ENCODE measurements around the gene TFAP2D. TPM values are rescaled to one million over a fixed set of nuclear protein-coding genes. Genes with fewer than 3 reads are reported as not detected.

TFAP2D gene
- total and polyA plus RNA-seq, 10 donors, result not detected

- Histone ChIP-seq H3K4me3 (no peak overlapping the region), H3K27ac (no peak overlapping the region), H3K4me1 (no peaks in the 10 kb centered on the region), H3K36me3 (no peaks in the 10 kb centered on the region), H3K9me3 (peaks cover 0 to 15% (median 0%) of the 10 kb centered on the region in 8 donors), H3K27me3 (replicated peaks in 1 of 7) (peaks cover 0 to 96% (median 31%) of the 10 kb centered on the region in 7 donors)
- WGBS, 5 donors, result 9 to 22% (median 18%) methylated on average over 2 of the region's 2 CpGs
- intact Hi-C loops (cut with DNase I; ENCODE audit: low total_unique reads), result no loop called here
- DNase-seq, result no peak
- no peak for TF ChIP-seq POLR2AphosphoS5 (IDR thresholded peaks at IDR 0.05)
- no peak for TF ChIP-seq CTCF (IDR thresholded peaks at IDR 0.05 in 8 of 11, conservative IDR thresholded peaks at IDR 0.05 in 3 of 11)
- no peak for TF ChIP-seq POLR2A (IDR thresholded peaks at IDR 0.05)
These were observed 5.2 kb downstream of the TFAP2D start for GRCh38 chr6:50718566-50718965.

GRCh38 chr6:50720623-50721022 is 7.3 kb downstream of the TFAP2D start:
- H3K9me3 ChIP-seq, result peaks cover 0 to 18% (median 0%) of the 10 kb centered on the region in 8 donors
- no peak overlapping the region for H3K4me3 ChIP-seq
- WGBS, 5 donors, result 6 to 16% (median 7%) methylated on average over 10 of the region's 10 CpGs
- peaks cover 0 to 96% (median 29%) of the 10 kb centered on the region in 7 donors for H3K27me3 ChIP-seq (replicated peaks in 1 of 7)
- no peaks in the 10 kb centered on the region for H3K4me1 ChIP-seq
- H3K36me3 ChIP-seq, result no peaks in the 10 kb centered on the region
- DNase-seq, result no peak
- no peak for TF ChIP-seq POLR2A (IDR thresholded peaks at IDR 0.05)
- no peak for TF ChIP-seq POLR2AphosphoS5 (IDR thresholded peaks at IDR 0.05)
- no peak for TF ChIP-seq CTCF (IDR thresholded peaks at IDR 0.05 in 8 of 11, conservative IDR thresholded peaks at IDR 0.05 in 3 of 11)
- H3K27ac ChIP-seq, result no peak overlapping the region
- intact Hi-C loops (cut with DNase I; ENCODE audit: low total_unique reads), result no loop called here

- WGBS, 5 donors, result 4 to 9% (median 8%) methylated on average over 14 to 19 of the region's 19 CpGs
- no peak for TF ChIP-seq CTCF (IDR thresholded peaks at IDR 0.05 in 8 of 11, conservative IDR thresholded peaks at IDR 0.05 in 3 of 11)
- TF ChIP-seq POLR2A (IDR thresholded peaks at IDR 0.05), result no peak
- TF ChIP-seq POLR2AphosphoS5 (IDR thresholded peaks at IDR 0.05), result no peak
- intact Hi-C loops (cut with DNase I; ENCODE audit: low total_unique reads), result no loop called here
- DNase-seq, result no peak
- H3K27me3 ChIP-seq (replicated peaks in 1 of 7), result peaks cover 0 to 86% (median 21%) of the 10 kb centered on the region in 7 donors
- H3K4me1 ChIP-seq, result no peaks in the 10 kb centered on the region
- H3K4me3 ChIP-seq, result no peak overlapping the region
- H3K36me3 ChIP-seq, result no peaks in the 10 kb centered on the region
- H3K9me3 ChIP-seq, result peaks cover 0 to 18% (median 0%) of the 10 kb centered on the region in 8 donors
- H3K27ac ChIP-seq, result no peak overlapping the region
These were observed 8.7 kb downstream of the TFAP2D start for GRCh38 chr6:50721978-50722377.

- H3K27ac ChIP-seq, result no peak overlapping the region
- no peaks in the 10 kb centered on the region for H3K4me1 ChIP-seq
- H3K9me3 ChIP-seq, result peaks cover 0 to 18% (median 0%) of the 10 kb centered on the region in 8 donors
- TF ChIP-seq POLR2AphosphoS5 (IDR thresholded peaks at IDR 0.05) (no peak), CTCF (IDR thresholded peaks at IDR 0.05 in 8 of 11, conservative IDR thresholded peaks at IDR 0.05 in 3 of 11) (no peak), POLR2A (IDR thresholded peaks at IDR 0.05) (no peak)
- intact Hi-C loops (cut with DNase I; ENCODE audit: low total_unique reads), result no loop called here
- H3K36me3 ChIP-seq, result no peaks in the 10 kb centered on the region
- peaks cover 0 to 77% (median 21%) of the 10 kb centered on the region in 7 donors for H3K27me3 ChIP-seq (replicated peaks in 1 of 7)
- DNase-seq, result no peak
- H3K4me3 ChIP-seq, result no peak overlapping the region
- 9 to 13% (median 13%) methylated on average over 24 of the region's 24 CpGs for WGBS, 5 donors
These were observed 9.7 kb downstream of the TFAP2D start for GRCh38 chr6:50722829-50723554.
